Mononuclear cell (primary cell): ENCODE results near the gene TRIM68. TPM values are rescaled to one million over a fixed set of nuclear protein-coding genes. Genes with fewer than 3 reads are reported as not detected.

ENCODE experiments used
- H3K27me3 ChIP-seq: 2 replicates; pipeline ENCODE4 v1.6.0; 2011; ENCODE audit warnings: low read length, control low read depth; ENCODE audit not compliant: insufficient read depth
- H3K4me1 ChIP-seq: 2 replicates; pipeline ENCODE4 v1.5.1; 2011; ENCODE audit warnings: mild to moderate bottlenecking, low read length, control low read depth; ENCODE audit not compliant: insufficient read depth
- H3K4me3 ChIP-seq: 2 replicates; pipeline ENCODE4 v1.5.1; 2011; ENCODE audit warnings: mild to moderate bottlenecking, low read length, moderate library complexity
- H3K9me3 ChIP-seq: 2 replicates; pipeline ENCODE4 v1.5.1; 2011; ENCODE audit warnings: low read depth, mild to moderate bottlenecking, control low read depth, low read length
- total RNA-seq: library from RNA; depleted of rRNA; stranded (reverse); fragments of >200 nt; gene quantifications from one replicate; pipeline ENCODE4 v1.2.3, GENCODE V29; 2012

TRIM68 gene
- total RNA-seq, 1 donor = 7.3 TPM

GRCh38 chr11:4565371-4565770, 42.7 kb downstream of the TRIM68 start:
- Histone ChIP-seq H3K9me3 (no peaks in the 10 kb centered on the region), H3K4me3 (no peak overlapping the region), H3K27me3 (no peaks in the 10 kb centered on the region), H3K4me1 (no peaks in the 10 kb centered on the region)

- Histone ChIP-seq H3K27me3 (no peaks in the 10 kb centered on the region), H3K4me1 (no peaks in the 10 kb centered on the region), H3K9me3 (no peaks in the 10 kb centered on the region), H3K4me3 (no peak overlapping the region)
Measured at GRCh38 chr11:4560467-4560866, 47.6 kb downstream of the TRIM68 start.

- Histone ChIP-seq H3K9me3 (no peaks in the 10 kb centered on the region), H3K4me3 (no peak overlapping the region)
Measured at GRCh38 chr11:4559527-4560440, 48.2 kb downstream of the TRIM68 start.

GRCh38 chr11:4551346-4551979, 56.6 kb downstream of the TRIM68 start:
- H3K9me3 ChIP-seq = no peaks in the 10 kb centered on the region
- peaks cover 4% of the 10 kb centered on the region for H3K27me3 ChIP-seq
- H3K4me1 ChIP-seq = no peaks in the 10 kb centered on the region
- no peak overlapping the region for H3K4me3 ChIP-seq

More at GRCh38 chr11:4559527-4560440, 48.2 kb downstream of the TRIM68 start:
- H3K4me1 ChIP-seq = no peaks in the 10 kb centered on the region
- H3K27me3 ChIP-seq = no peaks in the 10 kb centered on the region

Other genes starting within 250 kb of the TRIM68 start
- not detected for gene OR52B4, start 239.8 kb downstream of the TRIM68 start, total RNA-seq
- gene TRIM21, start 214.5 kb downstream of the TRIM68 start, total RNA-seq = 22.0 TPM
- 0.31 TPM for gene OR52K2, start 158.9 kb downstream of the TRIM68 start, total RNA-seq
- 0.10 TPM for gene OR52K1, start 125.6 kb downstream of the TRIM68 start, total RNA-seq
- not detected for gene OR52M1, start 63.0 kb downstream of the TRIM68 start, total RNA-seq
- not detected for gene OR52I2, start 26.5 kb downstream of the TRIM68 start, total RNA-seq
- not detected for gene OR52I1, start 14.2 kb downstream of the TRIM68 start, total RNA-seq
- gene OR51D1, start 29.2 kb upstream of the TRIM68 start, total RNA-seq = 0.10 TPM
- not detected for gene OR51E1, start 35.8 kb upstream of the TRIM68 start, total RNA-seq
- 0.10 TPM for gene OR51E2, start 89.6 kb upstream of the TRIM68 start, total RNA-seq
- gene MMP26, start 96.6 kb upstream of the TRIM68 start, total RNA-seq = not detected
- not detected for gene OR51F1, start 161.7 kb upstream of the TRIM68 start, total RNA-seq
- not detected for gene OR52R1, start 196.1 kb upstream of the TRIM68 start, total RNA-seq
- not detected for gene OR51F2, start 213.1 kb upstream of the TRIM68 start, total RNA-seq
- gene OR51S1, start 241.0 kb upstream of the TRIM68 start, total RNA-seq = not detected